ENCODE data around the gene SLMAP. TPM values are rescaled to one million over a fixed set of nuclear protein-coding genes. Genes with fewer than 3 reads are reported as not detected.

Gene SLMAP
- total RNA-seq, 1 donor from 2014 or later: 108 TPM

DNA sequence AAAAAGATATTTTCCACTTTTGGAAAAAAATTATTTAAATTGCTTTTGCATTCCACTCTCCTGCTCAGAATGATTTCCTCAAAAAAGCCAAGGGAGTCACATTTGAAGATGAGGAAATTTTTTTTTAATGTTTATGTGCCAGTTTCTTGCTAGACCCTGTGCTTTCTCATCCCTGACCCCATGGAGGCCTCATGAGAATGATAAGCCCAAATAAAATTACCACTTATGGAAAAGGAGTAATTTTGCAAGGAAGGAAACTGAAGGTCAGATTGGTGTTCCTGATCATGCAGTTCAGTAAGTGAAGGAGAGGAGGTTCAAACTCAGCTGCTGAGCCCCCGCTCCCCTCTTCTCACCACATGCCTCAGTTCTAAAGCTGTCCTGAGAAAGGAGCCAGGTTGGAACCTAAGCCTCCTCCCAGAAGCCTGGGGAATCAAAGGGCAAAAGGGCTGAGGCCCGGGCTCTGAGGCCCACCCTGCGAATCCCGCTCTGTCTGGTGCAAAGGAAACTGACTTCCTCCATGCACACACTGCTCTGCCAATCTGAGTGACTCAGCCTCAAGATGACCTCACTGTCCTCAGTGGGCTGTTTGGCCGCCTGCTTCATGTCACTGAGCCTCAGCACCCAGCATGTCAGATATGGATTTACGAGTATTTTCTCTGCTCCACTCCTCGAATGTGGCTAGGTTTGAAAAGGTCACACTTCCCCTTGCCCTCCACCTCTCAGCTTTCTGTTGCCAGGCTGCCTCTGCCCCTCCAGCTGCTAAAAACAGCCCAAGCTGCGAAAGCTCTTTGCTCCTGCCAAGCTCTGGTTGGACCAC is 195.2 kb downstream of the SLMAP start:
- H3K27ac Mint-ChIP-seq: peak overlapping the region; percentile 96
- H3K27me3 Mint-ChIP-seq (ENCODE audit: low read depth): no peaks in the 10 kb centered on the region
- no peaks in the 10 kb centered on the region for H3K9me3 Mint-ChIP-seq
- TF ChIP-seq, protein P1, sequence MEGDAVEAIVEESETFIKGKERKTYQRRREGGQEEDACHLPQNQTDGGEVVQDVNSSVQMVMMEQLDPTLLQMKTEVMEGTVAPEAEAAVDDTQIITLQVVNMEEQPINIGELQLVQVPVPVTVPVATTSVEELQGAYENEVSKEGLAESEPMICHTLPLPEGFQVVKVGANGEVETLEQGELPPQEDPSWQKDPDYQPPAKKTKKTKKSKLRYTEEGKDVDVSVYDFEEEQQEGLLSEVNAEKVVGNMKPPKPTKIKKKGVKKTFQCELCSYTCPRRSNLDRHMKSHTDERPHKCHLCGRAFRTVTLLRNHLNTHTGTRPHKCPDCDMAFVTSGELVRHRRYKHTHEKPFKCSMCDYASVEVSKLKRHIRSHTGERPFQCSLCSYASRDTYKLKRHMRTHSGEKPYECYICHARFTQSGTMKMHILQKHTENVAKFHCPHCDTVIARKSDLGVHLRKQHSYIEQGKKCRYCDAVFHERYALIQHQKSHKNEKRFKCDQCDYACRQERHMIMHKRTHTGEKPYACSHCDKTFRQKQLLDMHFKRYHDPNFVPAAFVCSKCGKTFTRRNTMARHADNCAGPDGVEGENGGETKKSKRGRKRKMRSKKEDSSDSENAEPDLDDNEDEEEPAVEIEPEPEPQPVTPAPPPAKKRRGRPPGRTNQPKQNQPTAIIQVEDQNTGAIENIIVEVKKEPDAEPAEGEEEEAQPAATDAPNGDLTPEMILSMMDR (IDR thresholded peaks at IDR 0.05; ENCODE audit: unreplicated experiment): no peak
- peaks cover 47% of the 10 kb centered on the region for H3K4me1 Mint-ChIP-seq
- H3K36me3 Mint-ChIP-seq: no peaks in the 10 kb centered on the region
- H3K4me3 Mint-ChIP-seq: no peak overlapping the region
- no peak for DNase-seq (ENCODE audit: low spot score in 2 of 2, unreplicated experiment in 2 of 2)

DNA sequence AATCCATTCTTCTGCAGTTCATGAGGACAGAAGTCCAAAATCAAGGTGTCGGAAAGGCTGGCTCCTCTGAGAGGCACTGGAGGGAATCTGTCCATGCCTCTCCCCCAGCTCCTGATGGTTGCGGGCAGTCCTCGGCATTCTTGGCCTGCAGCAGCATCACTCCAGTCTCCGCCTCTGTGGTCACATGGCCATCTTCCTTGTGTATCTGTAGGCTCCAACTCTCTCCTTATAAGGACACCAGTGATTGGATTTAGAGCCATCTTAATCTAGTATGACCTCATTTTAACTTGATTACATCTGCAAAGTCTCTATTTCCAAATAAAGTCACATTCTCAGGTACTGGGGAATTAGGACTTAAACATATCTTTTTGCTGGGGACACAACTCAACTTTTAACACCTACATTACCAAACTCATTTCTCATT is 196.1 kb downstream of the SLMAP start:
- no peaks in the 10 kb centered on the region for H3K36me3 Mint-ChIP-seq
- no peaks in the 10 kb centered on the region for H3K27me3 Mint-ChIP-seq (ENCODE audit: low read depth)
- H3K27ac Mint-ChIP-seq: peak overlapping the region; percentile 96
- no peaks in the 10 kb centered on the region for H3K9me3 Mint-ChIP-seq
- peak in 1 of 2 experiments; percentile 55 for DNase-seq (ENCODE audit: low spot score in 2 of 2, unreplicated experiment in 2 of 2)
- TF ChIP-seq, protein P1 (IDR thresholded peaks at IDR 0.05; ENCODE audit: unreplicated experiment): no peak
- no peak overlapping the region for H3K4me3 Mint-ChIP-seq
- peaks cover 45% of the 10 kb centered on the region for H3K4me1 Mint-ChIP-seq

DNA sequence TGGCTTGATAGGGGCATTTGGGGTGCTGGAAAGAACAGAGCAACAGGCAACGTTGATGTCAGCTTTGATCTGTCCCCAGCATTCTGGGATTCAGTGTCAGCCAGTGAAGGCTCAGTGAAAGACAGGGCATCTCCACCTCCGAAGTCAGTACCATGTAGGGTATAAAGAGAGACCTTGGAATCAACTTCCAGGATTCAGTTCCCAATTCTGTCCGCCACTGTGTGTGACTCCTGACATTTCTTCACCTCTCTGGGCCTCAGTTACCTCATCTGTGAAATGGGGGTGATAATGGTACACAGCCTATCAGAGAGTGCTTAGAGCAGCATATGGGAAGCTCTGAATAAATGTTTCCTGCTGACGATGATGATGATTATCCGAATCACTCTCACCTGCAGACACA is 196.5 kb downstream of the SLMAP start:
- peak overlapping the region; percentile 96 for H3K27ac Mint-ChIP-seq
- no peak overlapping the region for H3K4me3 Mint-ChIP-seq
- no peaks in the 10 kb centered on the region for H3K27me3 Mint-ChIP-seq (ENCODE audit: low read depth)
- DNase-seq (ENCODE audit: low spot score in 2 of 2, unreplicated experiment in 2 of 2): no peak
- no peaks in the 10 kb centered on the region for H3K36me3 Mint-ChIP-seq
- no peaks in the 10 kb centered on the region for H3K9me3 Mint-ChIP-seq
- peaks cover 43% of the 10 kb centered on the region for H3K4me1 Mint-ChIP-seq
- TF ChIP-seq, protein P1 (IDR thresholded peaks at IDR 0.05; ENCODE audit: unreplicated experiment): no peak

GRCh38 chr3:57953576-57953975 is 197.5 kb downstream of the SLMAP start:
- Mint-ChIP-seq H3K4me1 (peaks cover 37% of the 10 kb centered on the region), H3K27ac (peak overlapping the region; percentile 67), H3K27me3 (ENCODE audit: low read depth) (no peaks in the 10 kb centered on the region), H3K36me3 (no peaks in the 10 kb centered on the region), H3K4me3 (no peak overlapping the region), H3K9me3 (no peaks in the 10 kb centered on the region)
- TF ChIP-seq, protein P1 (IDR thresholded peaks at IDR 0.05; ENCODE audit: unreplicated experiment): no peak
- no peak for DNase-seq (ENCODE audit: low spot score in 2 of 2, unreplicated experiment in 2 of 2)

DNA sequence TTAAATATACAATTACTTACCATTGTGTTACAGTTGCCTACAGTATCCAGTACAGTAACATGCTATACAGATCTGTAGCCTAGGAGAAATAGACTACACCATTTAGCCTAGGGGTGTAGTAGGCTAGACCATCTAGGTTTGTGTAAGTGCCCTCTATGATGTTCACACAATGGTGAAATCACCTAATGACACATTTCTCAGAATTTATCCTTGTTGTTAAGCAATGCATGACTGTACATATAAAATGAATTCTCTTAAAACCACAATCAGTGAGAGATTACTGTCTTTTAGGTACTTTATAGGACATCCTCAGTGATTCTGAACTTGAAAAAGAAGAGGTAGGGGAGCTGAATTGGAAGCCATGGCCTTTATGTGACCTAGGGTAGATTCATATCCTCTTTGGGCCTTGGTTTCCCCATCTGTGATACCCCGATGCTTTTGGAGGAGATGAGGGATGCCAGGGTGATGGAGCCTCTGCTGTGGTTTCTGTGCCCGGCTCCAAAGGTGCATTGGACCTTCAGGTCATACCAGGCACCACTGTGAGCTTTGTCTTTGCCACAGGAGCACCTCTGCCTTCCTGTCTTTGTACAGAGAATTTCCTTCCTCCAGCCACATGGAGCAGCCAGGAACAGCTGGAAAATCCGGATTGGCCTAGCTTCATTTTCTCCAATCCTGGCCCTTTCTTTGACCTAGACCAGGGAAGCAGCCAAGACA is 200.2 kb downstream of the SLMAP start:
- no peaks in the 10 kb centered on the region for H3K36me3 Mint-ChIP-seq

More for the DNA sequence above, 200.2 kb downstream of the SLMAP start:
- Mint-ChIP-seq H3K9me3 (no peaks in the 10 kb centered on the region), H3K27ac (no peak overlapping the region), H3K4me1 (peaks cover 31% of the 10 kb centered on the region), H3K27me3 (ENCODE audit: low read depth) (no peaks in the 10 kb centered on the region), H3K4me3 (no peak overlapping the region)
- no peak for DNase-seq (ENCODE audit: low spot score in 2 of 2, unreplicated experiment in 2 of 2)
- TF ChIP-seq, protein P1 (IDR thresholded peaks at IDR 0.05; ENCODE audit: unreplicated experiment): no peak

Measured in mesothelial cell of epicardium (in vitro differentiated cells).